PC-9 (cell line): ENCODE results near the gene TBC1D24.

Source experiments
- EZH2 ChIP-seq: fragments of 200-600 bp; sonication (generic); IDR thresholded peaks from 2 replicates; pipeline ENCODE4 v1.8.0; 2017; ENCODE audit warnings: antibody characterized with exemption, low read depth
- TF ChIP-seq, protein P1 (sequence below): fragments of 200-600 bp; sonication (generic); conservative IDR thresholded peaks from 2 replicates; pipeline ENCODE4 v1.6.1; 2017; ENCODE audit warnings: mixed run types, antibody characterized with exemption, mild to moderate bottlenecking, moderate library complexity

DNA sequence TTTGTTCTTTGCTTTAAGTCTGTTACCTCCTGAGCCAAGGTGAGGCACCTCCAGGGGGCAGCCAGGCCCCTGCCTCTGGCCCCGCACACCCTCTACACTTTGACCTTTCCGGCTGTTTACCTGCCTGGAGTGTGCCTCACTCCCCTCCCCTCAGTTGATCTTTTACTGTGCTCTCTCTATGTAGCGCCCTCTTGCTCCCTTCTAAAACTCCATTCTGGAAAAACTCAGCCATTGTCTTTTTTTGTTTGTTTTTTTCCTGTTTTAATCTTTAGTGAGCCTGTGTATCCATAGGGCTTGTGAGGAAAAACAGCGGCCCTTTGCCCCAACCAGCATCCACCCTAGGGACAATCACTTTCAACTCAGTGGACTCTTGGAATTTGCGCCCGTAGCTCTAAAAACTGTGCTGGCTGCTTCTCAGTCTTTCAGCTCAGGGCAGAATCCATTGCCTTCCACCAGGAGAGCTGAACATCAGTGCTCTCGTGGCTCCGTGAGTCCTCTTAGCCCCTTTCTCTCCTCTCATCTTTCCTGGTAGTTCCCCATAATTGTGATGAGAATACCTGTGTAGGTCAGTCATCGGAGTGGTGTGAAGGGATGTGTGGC, 49.5 kb downstream of the TBC1D24 start:
- TF ChIP-seq, protein P1, sequence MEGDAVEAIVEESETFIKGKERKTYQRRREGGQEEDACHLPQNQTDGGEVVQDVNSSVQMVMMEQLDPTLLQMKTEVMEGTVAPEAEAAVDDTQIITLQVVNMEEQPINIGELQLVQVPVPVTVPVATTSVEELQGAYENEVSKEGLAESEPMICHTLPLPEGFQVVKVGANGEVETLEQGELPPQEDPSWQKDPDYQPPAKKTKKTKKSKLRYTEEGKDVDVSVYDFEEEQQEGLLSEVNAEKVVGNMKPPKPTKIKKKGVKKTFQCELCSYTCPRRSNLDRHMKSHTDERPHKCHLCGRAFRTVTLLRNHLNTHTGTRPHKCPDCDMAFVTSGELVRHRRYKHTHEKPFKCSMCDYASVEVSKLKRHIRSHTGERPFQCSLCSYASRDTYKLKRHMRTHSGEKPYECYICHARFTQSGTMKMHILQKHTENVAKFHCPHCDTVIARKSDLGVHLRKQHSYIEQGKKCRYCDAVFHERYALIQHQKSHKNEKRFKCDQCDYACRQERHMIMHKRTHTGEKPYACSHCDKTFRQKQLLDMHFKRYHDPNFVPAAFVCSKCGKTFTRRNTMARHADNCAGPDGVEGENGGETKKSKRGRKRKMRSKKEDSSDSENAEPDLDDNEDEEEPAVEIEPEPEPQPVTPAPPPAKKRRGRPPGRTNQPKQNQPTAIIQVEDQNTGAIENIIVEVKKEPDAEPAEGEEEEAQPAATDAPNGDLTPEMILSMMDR, result no peak
- TF ChIP-seq EZH2, result no peak
